Esophagus squamous epithelium (tissue), 4 donors: ENCODE data around the gene MOB3A.

ENCODE experiments used
- CTCF ChIP-seq, 6 experiments: fragments of 450-650 bp in 4 of 6; fragments of 200-600 bp in 2 of 6; sonication (generic) in 2 of 6; IDR thresholded peaks; one replicate each; pipeline ENCODE4 v1.5.1; 2016 to 2019; ENCODE audit warnings: antibody characterized with exemption in 6 of 6, mild to moderate bottlenecking in 4 of 6, moderate library complexity in 4 of 6
- POLR2A ChIP-seq, 4 donors: fragments of 450-650 bp; IDR thresholded peaks; one replicate each; pipeline ENCODE4 v1.6.1; 2017; ENCODE audit warnings: antibody characterized with exemption in 4 of 4, mild to moderate bottlenecking in 4 of 4, moderate library complexity in 3 of 4

GRCh38 chr19:2079865-2080301 is 16.2 kb downstream of the MOB3A start:
- TF ChIP-seq CTCF (IDR thresholded peaks at IDR 0.05) (no peak), POLR2A (IDR thresholded peaks at IDR 0.05) (no peak)
